ENCODE results near the gene RNF14.
A peak's percentile ranks its signal among the peaks of the same experiment; 100 is the strongest.

The RNF14 gene

GRCh38 chr5:142008813-142009212 lies 39.9 kb downstream of the RNF14 start:
- H3K27me3 ChIP-seq (replicated peaks) = no peaks in the 10 kb centered on the region
- in situ Hi-C loops (cut with HindIII; ENCODE audit: low pct_ligation_motif_present, low sequenced_read_pairs) = no loop called here
- TF ChIP-seq, protein P1, sequence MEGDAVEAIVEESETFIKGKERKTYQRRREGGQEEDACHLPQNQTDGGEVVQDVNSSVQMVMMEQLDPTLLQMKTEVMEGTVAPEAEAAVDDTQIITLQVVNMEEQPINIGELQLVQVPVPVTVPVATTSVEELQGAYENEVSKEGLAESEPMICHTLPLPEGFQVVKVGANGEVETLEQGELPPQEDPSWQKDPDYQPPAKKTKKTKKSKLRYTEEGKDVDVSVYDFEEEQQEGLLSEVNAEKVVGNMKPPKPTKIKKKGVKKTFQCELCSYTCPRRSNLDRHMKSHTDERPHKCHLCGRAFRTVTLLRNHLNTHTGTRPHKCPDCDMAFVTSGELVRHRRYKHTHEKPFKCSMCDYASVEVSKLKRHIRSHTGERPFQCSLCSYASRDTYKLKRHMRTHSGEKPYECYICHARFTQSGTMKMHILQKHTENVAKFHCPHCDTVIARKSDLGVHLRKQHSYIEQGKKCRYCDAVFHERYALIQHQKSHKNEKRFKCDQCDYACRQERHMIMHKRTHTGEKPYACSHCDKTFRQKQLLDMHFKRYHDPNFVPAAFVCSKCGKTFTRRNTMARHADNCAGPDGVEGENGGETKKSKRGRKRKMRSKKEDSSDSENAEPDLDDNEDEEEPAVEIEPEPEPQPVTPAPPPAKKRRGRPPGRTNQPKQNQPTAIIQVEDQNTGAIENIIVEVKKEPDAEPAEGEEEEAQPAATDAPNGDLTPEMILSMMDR (IDR thresholded peaks at IDR 0.05; ENCODE audit: low read depth, low read length, missing control alignments) = no peak
- H3K36me3 ChIP-seq (replicated peaks) = peaks cover 4% of the 10 kb centered on the region
- no peak overlapping the region for H3K4me3 ChIP-seq (ENCODE audit: low read depth, low read length)
- DNase-seq = no peak
- no peak overlapping the region for H3K27ac ChIP-seq

DNA sequence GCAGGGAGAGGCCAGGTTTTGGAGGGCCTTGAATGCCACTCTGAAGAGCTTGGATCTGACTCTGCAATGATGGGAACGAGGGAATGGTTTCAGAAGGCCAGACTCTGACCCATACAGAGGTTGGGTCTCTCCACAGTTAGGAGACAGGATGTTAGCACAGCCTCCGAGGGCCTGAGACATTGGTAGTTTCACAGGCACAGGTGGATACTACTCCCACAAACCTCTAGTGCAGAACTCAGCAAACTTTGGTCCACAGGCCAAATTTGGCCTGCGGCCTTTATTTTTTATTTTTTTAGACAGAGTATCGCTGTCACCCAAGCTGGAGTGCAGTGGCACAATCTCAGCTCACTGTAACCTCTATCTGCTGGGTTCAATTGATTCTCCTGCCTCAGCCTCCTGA lies 41.0 kb downstream of the RNF14 start:
- Histone ChIP-seq H3K27ac (no peak overlapping the region), H3K27me3 (replicated peaks) (no peaks in the 10 kb centered on the region), H3K4me3 (ENCODE audit: low read depth, low read length) (no peak overlapping the region), H3K36me3 (replicated peaks) (peaks cover 4% of the 10 kb centered on the region)
- in situ Hi-C loops (cut with HindIII; ENCODE audit: low pct_ligation_motif_present, low sequenced_read_pairs) = no loop called here
- TF ChIP-seq, protein P1 (IDR thresholded peaks at IDR 0.05; ENCODE audit: low read depth, low read length, missing control alignments) = no peak
- no peak for DNase-seq

DNA sequence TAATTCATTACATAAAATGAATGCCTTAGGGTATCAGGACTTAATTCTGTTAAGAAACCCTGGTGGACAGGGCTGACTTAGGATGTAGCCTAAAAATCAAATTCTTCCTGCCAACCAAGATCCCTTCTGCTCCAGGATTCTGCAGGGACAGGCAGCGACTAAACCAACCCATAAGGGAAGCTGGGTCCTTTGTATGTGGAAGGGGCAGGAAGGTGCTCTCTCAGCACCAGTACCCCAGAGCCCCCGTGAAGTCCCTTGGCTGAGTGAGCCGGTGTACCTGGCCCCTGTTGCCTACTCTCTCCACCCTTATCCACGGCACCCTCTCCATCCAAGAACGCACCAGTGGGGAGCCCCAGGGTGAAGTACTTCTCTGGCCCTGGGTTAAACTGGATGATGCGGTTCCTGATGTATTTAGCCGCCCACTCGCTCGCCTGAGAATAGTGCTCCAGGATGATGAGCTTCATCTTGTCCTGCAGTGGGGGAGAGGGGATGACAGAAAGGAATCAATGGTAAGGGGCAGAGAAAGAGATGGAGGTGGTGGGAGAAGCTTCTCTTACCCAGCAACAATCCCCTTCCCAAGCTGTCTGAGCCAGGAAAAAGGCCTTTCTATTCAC lies 42.8 kb downstream of the RNF14 start:
- H3K27me3 ChIP-seq (replicated peaks) = no peaks in the 10 kb centered on the region
- in situ Hi-C loops (cut with HindIII; ENCODE audit: low pct_ligation_motif_present, low sequenced_read_pairs) = no loop called here
- no peaks in the 10 kb centered on the region for H3K36me3 ChIP-seq (replicated peaks)
- peak overlapping the region; percentile 79 for H3K4me3 ChIP-seq (ENCODE audit: low read depth, low read length)
- no peak overlapping the region for H3K27ac ChIP-seq
- no peak for DNase-seq
- TF ChIP-seq, protein P1 (IDR thresholded peaks at IDR 0.05; ENCODE audit: low read depth, low read length, missing control alignments) = no peak

DNA sequence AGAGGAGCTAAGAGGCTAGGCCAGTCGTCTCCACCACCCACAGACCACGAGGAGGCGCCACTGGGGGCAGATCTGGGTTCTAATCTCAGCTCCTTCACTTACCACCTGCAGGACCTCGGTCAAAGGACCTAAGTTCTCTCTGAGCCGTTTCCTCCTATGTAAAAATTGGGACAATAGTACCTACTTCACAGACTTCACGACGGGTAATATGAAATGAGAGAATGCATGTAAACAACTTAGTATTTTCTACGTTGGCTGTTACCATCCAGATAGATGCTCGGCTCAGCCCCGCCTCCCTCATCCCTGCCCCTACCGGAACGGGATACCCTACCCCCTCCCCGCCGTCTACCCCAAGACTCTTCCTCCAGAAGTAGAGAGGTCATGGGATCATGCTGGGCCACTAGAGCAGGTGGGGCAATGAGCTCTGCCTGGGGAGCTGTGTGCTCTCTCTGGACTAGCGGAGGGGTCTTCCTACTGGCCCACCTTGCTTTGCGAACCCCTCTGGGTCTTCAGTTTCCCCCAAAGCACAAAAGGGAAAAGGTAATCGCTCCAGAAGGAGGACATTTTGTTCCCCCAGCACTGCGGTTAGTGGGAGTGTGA lies 43.4 kb downstream of the RNF14 start:
- Histone ChIP-seq H3K36me3 (replicated peaks) (no peaks in the 10 kb centered on the region), H3K27me3 (replicated peaks) (no peaks in the 10 kb centered on the region), H3K27ac (peak overlapping the region; percentile 51), H3K4me3 (ENCODE audit: low read depth, low read length) (peak overlapping the region; percentile 79)
- TF ChIP-seq, protein P1 (IDR thresholded peaks at IDR 0.05; ENCODE audit: low read depth, low read length, missing control alignments) = peak; percentile 72
- in situ Hi-C loops (cut with HindIII; ENCODE audit: low pct_ligation_motif_present, low sequenced_read_pairs) = no loop called here
- no peak for DNase-seq

- peak within 1 kb of the TSS; percentile 51 for H3K27ac ChIP-seq
- TF ChIP-seq, protein P1 (IDR thresholded peaks at IDR 0.05; ENCODE audit: low read depth, low read length, missing control alignments) = no peak
- peak within 1 kb of the TSS; percentile 79 for H3K4me3 ChIP-seq (ENCODE audit: low read depth, low read length)
- H3K36me3 ChIP-seq (replicated peaks) = no peaks in the 10 kb centered on the region
- H3K27me3 ChIP-seq (replicated peaks) = no peaks in the 10 kb centered on the region
- peak; percentile 53 for DNase-seq
- in situ Hi-C loops (cut with HindIII; ENCODE audit: low pct_ligation_motif_present, low sequenced_read_pairs) = no loop called here
Observed at GRCh38 chr5:142012792-142013388, 44.0 kb downstream of the RNF14 start, which contains the start of gene GNPDA1. Gene GNPDA1, minus strand, starts transcription at chr5:142013027. Its CDS starts 992 bp downstream, at chr5:142012035.
